ENCODE data around the gene RCSD1. TPM values are rescaled to one million over a fixed set of nuclear protein-coding genes. Genes with fewer than 3 reads are reported as not detected.
"Not testable (repeated sequence)": the region's sequence is repeated elsewhere in the genome, so short reads cannot be mapped to it uniquely, and the experiment has no call there.

RCSD1 gene
- total RNA-seq, 1 donor from 2014 or later, result 3.7 TPM

- ATAC-seq (no peak), DNase-seq (ENCODE audit: low spot score) (no peak)
Measured at GRCh38 chr1:167734841-167735240, 104.8 kb downstream of the RCSD1 start.

DNA sequence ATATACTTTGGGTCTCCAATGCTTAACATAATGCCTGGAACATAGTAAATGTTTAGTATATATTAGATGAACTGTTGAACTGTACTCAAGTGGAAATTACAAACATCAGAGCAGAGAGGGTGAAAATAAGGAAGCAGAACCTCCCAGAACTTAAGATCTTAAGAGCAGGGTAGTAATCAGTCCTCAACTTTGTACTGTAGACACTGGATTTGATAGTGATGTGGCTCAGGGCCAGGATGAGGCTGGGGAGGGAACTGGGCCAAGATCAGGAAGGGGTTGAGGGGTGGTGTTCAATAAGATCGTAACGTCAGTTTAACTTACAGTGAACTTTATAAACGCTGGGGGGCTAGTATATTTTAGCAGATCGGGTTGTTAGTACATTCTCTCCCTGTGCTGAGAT, 107.1 kb downstream of the RCSD1 start:
- ATAC-seq (no peak), DNase-seq (ENCODE audit: low spot score) (no peak)

DNA sequence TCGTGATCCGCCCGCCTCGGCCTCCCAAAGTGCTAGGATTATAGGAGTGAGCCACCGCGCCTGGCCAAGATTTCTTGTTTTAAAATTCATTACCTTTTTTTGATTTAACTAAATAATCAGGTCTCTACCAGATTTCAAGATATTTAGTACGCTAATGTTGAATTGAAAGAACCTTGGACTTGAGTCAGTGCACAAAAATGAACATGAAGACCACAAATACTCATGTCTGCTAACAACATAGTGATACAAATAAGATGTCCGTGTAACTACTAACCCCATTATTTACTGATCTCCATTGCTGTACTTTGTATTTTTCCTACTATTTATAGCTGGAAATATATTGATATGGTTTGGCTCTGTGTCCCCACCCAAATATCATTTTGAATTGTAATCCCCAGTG, 108.1 kb downstream of the RCSD1 start:
- ATAC-seq (no peak), DNase-seq (ENCODE audit: low spot score) (no peak)

- DNase-seq (ENCODE audit: low spot score) (no peak), ATAC-seq (no peak)
Measured at GRCh38 chr1:167739752-167740151, 109.7 kb downstream of the RCSD1 start.

- ATAC-seq; DNase-seq (ENCODE audit: low spot score): not testable (repeated sequence)
Measured at GRCh38 chr1:167741103-167741502, 111.1 kb downstream of the RCSD1 start.

GRCh38 chr1:167742392-167743057, 112.5 kb downstream of the RCSD1 start:
- ATAC-seq; DNase-seq (ENCODE audit: low spot score): not testable (repeated sequence)

DNA sequence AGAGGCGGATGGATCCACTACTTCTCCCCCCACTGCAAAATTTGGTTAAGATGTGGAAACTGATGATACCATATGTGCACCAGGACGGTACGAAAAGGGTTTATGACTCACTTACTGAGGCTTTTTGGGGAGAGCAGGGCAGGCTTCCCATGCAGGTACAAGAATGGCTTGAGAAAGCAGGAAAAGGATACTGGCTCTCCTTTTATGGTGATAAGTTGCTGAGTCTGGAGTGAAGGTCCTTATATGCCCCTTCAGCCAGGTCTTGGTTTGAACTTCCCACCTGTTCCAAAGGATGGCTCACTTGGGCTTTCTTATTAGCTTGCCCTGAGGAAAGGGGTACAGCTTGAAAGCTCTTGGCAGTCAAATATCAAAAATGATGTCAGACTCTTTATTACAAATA, 114.9 kb downstream of the RCSD1 start:
- DNase-seq (ENCODE audit: low spot score) (no peak), ATAC-seq (no peak)

- DNase-seq (ENCODE audit: low spot score) (no peak), ATAC-seq (no peak)
Measured at GRCh38 chr1:167746013-167746672, 116.1 kb downstream of the RCSD1 start.

DNA sequence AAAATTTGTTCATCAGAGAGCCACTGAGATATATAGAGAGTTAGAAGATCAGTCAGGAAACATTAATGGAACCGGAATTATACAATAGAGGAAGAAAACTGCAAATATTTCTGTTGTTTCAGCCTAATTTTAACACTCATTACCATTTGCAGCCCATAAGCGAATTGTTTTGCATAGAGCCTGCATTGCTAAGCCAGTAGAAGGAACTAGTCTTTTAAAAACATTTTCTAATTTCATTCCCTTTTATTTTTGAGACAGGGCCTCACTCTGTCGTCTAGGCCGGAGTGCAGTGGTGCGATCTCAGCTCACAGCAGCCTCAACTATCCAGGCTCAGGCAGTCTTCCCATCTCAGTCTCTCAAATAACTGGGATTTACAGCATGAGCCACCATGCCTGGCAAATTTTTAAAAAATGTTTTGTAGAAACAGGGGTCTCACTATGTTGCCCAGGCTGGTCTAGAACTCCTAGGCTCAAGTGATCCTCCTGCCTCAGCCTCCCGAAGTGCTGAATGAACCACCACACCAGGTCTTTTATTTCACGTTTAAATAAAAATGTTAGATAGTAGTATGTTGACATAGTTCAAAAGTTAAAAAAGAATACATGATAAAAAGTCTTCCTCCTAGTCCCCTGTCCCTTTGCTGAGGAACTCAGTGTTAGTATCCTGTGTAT, 117.1 kb downstream of the RCSD1 start:
- no peak for ATAC-seq

GRCh38 chr1:167747988-167748387, 118.0 kb downstream of the RCSD1 start:
- ATAC-seq (no peak), DNase-seq (ENCODE audit: low spot score) (no peak)

More for the DNA sequence above, 117.1 kb downstream of the RCSD1 start:
- DNase-seq (ENCODE audit: low spot score), result no peak

DNA sequence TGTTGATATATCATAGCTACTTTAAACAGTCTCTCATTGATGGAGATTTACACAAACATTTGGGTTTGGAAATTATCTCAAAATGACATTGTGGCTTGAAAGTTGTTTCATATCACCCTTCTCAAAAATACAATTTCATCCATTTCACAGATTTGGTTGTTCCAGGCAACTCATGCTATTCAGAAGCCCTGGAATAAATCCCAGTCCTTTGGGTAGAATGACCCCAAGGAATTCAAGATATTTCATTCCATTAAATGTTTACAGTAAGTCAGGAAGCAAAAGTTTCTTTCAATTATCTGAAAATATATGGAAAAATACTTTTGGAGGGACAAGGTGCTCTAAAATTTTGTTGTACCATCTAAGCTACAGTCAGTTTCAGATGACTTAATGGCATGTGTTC, 118.9 kb downstream of the RCSD1 start:
- no peak for DNase-seq (ENCODE audit: low spot score)
- no peak for ATAC-seq

GRCh38 chr1:167749741-167750140, 119.7 kb downstream of the RCSD1 start:
- ATAC-seq, result no peak
- DNase-seq (ENCODE audit: low spot score), result no peak

- DNase-seq (ENCODE audit: low spot score) (no peak), ATAC-seq (no peak)
Measured at GRCh38 chr1:167750641-167751040, 120.6 kb downstream of the RCSD1 start.

GRCh38 chr1:167751676-167752075, 121.6 kb downstream of the RCSD1 start:
- no peak for ATAC-seq
- DNase-seq (ENCODE audit: low spot score), result no peak

DNA sequence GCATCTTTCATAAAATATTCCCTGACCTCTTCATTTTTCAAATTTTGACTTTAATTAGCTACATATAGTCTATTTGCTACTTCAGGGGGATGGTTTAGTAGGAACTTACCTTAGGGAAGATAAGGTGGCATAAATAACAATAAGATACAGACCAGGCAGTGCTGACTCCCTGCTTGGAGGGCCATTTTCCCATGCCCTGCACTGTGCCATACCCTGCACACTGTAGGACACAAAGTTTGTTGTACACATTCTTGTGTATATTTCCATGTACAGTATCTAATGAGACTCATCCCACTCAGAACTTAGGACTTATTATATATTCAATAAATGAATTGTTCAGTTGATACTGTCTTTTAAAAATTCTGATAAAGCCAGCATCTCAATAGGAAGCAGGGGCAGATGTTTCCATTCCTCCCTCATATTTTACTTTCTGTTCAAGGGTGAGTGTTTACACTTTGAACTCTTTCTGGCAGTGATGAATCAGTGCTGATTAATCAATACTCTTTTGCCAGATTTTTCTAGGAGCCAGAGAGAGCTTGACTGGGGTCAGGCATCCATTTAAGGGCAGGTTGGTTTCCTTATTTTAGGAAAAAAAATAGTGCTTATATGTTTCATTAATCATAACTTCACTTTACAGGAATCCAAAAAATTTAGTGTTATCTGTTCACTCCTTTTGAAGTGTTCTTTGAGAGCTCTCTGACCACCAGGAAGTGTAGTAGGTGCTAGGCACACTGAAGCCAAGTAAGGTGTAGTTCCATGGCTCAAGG, 122.4 kb downstream of the RCSD1 start:
- peak; percentile 87 for ATAC-seq
- DNase-seq (ENCODE audit: low spot score), result no peak

DNA sequence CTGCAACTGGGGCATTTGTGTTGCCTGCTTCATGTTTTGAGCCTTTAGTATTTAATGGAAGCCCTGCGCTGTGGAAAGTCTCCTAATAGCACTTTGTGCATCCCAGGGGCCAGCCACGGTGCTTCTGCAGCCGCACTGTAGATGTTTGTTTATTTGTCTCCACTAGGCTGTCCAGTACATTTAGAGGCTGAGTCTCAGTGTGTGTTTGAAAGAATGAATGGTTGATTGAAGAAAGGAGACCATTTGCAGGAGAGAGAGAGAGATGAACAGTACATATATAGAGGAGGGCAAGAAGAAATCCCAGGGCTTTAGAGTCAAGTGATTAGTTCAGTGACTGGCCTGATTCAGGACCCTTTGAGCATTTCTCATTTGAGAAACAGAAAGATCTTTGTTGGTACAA, 125.6 kb downstream of the RCSD1 start:
- ATAC-seq, result peak; percentile 7

More for the DNA sequence above, 125.6 kb downstream of the RCSD1 start:
- no peak for DNase-seq (ENCODE audit: low spot score)

Other genes with a start within 250 kb of the RCSD1 start
- gene CD247, start 111.7 kb upstream of the RCSD1 start, total RNA-seq, result 0.65 TPM
- 89.7 TPM for gene CREG1, start 76.5 kb upstream of the RCSD1 start, total RNA-seq
- 17.8 TPM for gene MPZL1, start 91.8 kb downstream of the RCSD1 start, total RNA-seq

All from left lobe of liver (tissue), 2 donors.